ACHN (cell line): ENCODE data around the gene CKS1B.
"Not testable (repeated sequence)": the region's sequence is repeated elsewhere in the genome, so short reads cannot be mapped to it uniquely, and the experiment has no call there.

Source experiments
- DNase-seq: peaks from one replicate; pipeline ENCODE4 v3.0.0-alpha.2; 2015
- in situ Hi-C: cut with HindIII; loops from 2 replicates; pipeline ENCODE4 v1.10.0; 2017; ENCODE audit warnings: low sequenced_read_pairs, low pct_ligation_motif_present, low pct_unique_long_range_greater_than_20kb

Gene CKS1B

DNA sequence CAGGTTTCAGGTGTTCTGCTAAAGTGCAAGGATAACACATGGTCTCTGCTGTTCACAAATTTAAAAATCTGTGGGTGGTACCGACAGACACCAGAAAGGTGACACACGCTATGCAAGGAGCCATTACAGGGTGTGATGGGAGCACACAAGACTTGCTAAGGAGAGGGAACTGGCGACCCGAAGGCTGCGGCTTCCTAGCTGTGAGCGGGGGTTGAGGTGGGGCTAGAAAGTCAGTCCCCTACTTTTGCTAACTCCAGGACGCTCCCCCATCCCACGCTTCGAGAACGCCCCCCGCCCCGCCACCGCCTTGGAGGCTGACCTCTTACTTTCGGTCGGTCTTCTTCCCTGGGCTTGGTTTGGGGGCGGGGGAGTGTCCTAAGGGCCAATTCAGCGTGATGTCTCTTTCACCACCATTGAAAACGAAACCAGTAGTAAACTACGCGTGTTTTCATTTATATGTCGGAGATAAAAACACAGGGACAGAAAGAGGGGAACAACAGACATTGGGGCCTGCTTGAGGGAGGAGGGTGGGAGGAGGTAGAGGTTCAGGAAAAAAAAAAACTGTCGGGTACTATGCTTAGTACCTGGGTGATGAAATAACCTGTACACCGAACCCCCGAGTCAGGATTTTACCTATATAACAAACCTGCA, 1.1 kb downstream of the CKS1B start:
- DNase-seq: peak; percentile 75
- in situ Hi-C loops: no loop called here

DNA sequence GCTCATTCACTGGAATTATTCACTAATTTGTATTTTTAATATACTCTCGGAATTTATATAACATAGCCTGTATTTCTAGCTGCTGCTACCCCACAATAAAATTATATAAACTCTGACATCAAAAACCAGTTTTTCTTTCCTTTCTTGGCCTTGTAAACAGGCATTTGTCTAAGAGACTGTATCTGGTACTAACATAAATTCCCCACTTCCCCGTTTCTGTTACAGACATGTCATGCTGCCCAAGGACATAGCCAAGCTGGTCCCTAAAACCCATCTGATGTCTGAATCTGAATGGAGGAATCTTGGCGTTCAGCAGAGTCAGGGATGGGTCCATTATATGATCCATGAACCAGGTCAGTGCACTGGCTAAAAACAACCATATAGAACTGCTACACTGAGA, 3.3 kb downstream of the CKS1B start:
- in situ Hi-C loops, DNase-seq: not testable (repeated sequence)

DNA sequence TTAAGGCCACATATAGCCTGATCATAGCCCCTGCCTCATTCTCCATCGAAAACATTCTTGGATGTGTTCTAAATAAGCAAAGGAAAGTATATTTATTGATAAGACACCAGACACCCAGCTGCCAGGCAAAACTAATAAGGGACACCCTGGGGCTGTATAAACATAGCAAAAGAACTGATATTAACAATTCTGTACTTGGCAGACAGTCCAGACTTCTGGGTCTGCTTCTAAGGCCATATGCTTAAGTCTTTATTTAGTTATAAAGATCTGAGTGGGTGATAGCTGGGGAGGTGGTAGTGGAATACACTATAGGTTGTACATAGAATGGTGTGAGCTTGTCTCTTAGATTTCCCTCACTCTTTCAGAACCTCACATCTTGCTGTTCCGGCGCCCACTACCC, 3.9 kb downstream of the CKS1B start:
- in situ Hi-C loops: no loop called here
- DNase-seq: no peak

DNA sequence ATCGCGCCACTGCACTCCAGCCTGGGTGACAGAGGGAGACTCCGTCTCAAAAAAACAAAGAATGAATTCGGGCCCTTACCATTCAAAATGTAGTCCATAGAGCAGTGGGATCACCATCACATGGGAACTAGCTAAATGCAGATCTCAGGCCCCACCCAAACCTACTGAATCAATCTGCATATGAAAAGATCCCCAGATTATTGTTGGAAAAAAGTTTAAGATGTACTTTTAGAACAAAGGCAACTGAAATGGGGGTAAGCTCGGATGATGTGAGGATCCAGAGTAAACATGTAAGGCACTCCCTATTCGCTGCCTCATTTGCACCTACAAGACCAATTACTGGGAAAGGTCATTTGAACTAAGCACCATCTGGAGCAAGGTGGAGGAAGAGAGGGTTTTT, 7.9 kb downstream of the CKS1B start:
- in situ Hi-C loops: no loop called here
- no peak for DNase-seq

DNA sequence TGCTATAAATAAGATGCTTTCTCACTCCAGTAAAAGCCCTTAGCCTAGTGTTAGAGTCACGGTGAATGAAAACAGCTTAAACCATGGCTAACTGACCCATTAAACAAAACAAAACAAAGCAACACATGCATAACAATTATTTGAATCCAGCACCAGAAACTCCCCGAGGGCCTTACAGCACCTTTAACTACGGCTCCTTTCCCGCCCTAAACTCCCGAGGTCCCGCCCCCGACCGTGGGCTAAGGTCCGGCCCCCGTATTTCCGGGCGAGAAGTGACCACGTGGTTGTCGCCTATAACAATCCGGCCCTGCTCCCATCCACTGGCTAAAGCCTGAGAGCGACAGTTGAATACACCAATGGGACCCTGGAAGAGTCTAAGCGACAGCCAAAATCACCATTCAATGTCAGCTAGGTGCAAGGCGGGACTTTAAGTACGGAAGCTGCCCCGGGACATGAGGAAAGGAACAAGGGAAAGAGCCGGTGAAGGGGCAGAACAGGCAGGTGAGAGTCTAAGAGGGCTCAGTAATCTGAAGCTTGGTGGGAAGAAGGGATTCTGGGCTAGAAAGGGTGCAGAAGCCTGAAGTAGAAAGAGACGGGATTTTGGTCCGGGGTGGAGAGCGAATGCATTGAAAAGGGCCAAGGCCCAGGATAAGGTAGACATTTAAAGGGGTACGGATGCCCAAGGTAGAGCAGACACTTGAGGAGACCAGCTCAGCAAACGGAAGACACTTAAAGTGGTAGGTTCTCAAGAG, 8.6 kb downstream of the CKS1B start, which contains the start of gene FLAD1:
TSS of gene FLAD1 (plus strand) at position 448 of the 752 bp plus-strand sequence. CDS start 351 bp downstream, outside the sequence.
- peak; percentile 100 for DNase-seq
- in situ Hi-C loops: no loop called here

DNA sequence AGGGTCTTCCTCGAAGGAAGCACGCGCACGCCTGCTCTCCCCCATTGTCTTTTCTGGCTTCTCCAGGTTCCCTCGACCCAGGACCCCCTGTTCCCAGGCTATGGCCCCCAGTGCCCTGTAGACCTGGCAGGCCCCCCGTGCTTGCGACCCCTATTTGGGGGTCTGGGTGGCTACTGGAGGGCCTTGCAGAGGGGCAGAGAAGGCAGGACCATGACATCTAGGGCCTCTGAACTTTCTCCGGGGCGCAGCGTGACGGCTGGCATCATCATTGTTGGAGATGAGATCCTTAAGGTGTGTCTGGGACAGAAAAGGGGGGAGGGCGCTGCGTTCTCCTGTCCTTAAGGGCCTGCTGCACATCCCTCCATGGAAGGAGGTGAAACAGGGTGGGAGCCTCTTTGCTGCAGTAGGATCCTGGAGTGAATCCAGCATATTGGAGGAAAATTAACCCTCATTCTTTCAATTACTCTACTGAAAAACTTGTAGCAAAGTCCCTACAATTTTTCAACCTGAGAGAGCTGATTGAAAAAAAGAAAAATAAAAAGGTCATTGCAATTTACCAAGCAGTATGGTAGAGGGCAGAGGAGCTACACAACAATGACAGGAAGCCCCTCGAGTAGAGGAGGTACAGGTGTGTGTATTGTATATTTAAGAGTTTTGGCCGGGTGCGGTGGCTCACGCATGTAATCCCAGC, 9.4 kb downstream of the CKS1B start:
- no peak for DNase-seq
- in situ Hi-C loops: no loop called here

DNA sequence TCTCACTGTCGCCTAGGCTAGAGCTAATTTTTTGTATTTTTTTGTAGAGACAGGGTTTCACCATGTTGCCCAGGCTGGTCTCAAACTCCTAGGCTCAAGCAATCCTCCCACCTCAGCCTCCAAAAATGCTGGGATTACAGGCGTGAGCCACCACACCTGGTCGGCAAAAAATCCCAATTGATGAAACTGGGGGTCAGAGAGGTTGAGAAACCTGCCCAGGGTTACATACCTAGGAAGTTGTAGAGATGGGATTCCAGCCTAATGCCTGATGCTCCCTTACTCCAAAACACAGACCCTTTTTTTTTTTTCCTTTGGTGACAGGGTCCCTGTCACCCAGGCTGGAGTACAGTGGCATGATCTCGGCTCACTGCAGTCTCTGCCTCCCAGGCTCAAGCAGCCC, 12.3 kb downstream of the CKS1B start:
- DNase-seq, in situ Hi-C loops: not testable (repeated sequence)

DNA sequence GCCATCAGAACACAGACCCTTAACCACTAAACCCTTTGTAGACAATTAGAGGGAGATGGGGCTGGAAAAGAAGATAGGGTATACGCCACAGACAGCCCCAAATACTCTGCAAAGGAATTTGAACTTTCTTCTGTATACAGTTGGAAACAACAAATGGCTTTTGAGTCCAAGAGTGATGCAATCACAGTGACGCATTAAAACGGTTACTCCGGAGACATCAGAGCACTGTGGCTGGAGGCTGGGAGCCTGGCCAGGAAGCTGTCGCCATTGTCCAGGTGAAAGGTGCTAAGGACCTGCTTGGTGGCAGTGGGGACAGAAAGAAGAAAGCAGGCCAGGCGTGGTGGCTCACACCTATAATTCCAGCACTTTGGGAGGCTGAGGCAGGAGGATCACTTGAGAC, 12.8 kb downstream of the CKS1B start:
- in situ Hi-C loops: no loop called here
- no peak for DNase-seq

DNA sequence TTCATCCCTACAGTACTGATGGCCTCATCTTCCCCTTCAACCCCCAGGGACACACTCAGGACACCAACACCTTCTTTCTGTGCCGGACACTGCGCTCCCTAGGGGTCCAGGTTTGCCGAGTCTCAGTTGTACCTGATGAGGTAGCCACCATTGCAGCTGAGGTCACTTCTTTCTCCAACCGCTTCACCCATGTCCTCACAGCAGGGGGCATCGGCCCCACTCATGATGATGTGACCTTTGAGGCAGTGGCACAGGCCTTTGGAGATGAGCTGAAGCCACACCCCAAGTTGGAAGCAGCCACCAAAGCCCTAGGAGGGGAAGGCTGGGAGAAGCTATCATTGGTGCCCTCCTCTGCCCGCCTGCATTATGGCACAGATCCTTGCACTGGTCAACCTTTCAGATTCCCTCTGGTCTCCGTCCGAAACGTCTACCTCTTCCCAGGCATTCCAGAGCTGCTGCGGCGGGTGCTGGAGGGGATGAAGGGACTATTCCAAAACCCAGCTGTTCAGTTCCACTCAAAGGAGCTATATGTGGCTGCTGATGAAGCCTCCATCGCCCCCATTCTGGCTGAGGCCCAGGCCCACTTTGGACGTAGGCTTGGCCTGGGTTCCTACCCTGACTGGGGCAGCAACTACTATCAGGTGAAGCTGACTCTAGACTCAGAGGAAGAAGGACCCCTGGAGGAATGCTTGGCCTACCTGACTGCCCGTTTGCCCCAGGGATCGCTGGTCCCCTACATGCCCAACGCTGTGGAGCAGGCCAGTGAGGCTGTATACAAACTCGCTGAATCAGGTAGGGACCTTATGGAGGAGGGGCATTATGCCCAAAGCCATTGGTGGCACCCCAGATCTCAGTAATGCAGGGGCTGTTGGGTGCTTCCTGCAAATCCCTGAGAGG, 13.8 kb downstream of the CKS1B start:
- in situ Hi-C loops: no loop called here
- DNase-seq: no peak

DNA sequence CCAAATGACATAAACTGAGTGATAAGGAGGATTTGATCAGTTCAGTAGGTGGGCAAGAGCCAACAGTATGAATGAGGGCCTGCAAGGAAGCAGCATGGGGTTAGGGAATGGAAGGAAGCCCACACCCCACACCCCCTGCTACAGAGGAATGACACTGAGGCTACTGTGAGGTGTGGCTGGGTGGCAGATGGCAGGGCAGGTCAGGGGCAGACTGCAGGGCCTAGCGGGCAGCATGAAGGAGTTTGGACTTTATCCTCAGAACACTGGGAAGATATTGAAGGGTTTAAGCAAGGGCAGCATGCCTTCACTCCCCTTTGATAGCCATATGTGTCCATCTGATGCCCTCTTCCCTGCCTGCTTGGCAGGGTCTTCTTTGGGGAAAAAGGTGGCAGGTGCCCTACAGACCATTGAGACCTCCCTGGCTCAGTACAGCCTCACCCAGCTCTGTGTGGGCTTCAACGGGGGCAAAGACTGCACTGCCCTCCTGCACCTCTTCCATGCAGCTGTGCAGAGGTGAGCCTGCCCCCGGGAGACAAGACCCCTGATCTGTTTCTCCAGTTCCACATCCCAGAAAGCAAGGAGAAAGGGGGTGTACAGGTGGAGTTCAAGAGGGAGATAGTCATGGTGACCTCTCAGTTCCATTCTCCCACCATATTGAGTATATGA, 14.8 kb downstream of the CKS1B start:
- in situ Hi-C loops: no loop called here

DNA sequence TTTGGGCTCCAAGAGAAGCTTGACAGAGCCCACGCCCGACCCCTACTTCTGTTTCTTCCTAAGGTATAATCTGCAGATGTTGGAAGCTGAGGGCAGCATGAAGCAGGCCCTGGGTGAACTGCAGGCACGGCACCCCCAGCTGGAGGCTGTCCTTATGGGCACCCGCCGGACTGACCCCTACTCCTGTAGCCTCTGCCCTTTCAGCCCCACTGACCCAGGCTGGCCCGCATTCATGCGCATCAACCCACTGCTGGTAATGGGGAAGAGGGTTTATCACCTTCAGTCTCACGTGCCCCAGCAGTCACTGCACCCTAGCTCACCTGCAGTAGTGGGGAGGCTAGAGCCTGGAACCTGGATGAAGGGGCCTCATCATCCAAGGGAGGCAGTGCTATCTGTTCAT, 15.8 kb downstream of the CKS1B start:
- in situ Hi-C loops: no loop called here
- DNase-seq: no peak

More for the DNA sequence above, 14.8 kb downstream of the CKS1B start:
- DNase-seq: no peak

DNA sequence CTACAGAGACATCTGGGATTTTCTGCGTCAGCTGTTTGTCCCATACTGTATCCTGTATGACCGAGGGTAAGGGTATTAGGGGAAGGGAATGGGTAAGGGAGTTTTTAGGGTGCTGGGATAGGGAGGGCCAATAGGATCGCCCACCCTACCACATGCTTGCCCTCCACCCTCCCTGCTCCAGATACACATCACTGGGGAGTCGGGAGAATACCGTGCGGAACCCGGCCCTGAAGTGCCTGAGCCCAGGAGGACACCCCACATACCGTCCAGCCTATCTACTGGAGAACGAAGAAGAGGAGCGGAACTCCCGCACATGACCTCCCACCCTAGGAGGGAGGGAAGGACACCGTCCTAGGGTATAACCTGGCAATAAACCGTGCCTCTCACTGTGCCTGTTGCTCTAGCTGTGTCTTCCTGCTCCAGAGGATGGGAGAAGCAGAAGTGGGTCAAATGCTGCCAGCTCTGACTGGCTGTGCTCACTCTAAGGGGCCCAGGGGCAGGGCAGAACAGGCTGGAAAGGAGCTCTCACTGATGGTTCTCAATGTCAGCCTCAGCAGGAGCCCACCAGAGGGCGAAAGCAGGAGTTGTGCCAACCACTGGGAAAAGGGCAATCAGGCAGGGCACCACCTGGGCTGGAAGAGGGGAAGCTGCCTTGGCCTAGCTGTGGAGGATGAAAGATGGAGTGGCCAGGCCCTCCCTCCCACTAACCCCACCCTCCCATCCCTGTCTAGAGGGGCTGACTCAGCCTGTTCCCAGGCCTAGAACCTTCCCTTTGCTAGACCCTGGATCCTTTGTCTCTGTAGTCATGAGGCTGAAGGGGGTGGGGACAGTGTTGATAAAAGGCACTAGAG, 18.5 kb downstream of the CKS1B start:
- in situ Hi-C loops: no loop called here
- peak; percentile 57 for DNase-seq

DNA sequence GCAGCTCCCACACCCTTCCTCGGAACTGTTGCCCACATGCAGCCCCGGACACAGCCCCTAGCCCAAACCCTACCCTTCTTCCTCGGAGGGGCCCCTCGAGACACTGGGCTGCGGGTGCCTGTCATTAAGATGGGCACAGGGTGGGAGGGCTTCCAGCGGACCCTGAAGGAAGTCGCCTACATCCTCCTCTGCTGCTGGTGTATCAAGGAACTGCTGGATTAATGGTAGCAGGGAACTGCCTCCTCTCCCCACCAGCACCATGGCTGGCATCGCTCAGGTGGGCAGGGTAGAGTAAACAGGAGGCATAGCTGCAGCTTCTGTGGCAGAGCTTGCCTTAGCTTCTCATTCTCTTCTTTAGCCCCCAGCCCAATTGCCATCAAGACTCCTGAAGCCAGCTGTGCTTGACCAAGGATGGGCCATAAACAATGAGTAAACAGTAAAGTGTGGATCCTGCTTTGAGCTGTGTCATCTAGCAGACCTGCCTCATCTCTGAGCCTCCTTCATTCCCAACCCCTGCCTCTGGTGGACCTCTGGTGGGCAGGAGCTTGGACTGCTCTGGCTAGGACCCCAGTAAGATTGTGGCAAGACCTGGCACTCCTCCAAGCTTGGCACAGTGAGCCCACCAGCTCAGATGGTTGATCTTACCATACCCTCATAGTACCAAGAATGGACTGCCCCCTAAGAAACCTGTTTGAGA, 19.2 kb downstream of the CKS1B start, which contains the start of gene LENEP:
TSS of gene LENEP (plus strand) at position 15 of the 697 bp plus-strand sequence. CDS start at position 37, 22 bp downstream.
- in situ Hi-C loops: no loop called here
- DNase-seq: no peak

DNA sequence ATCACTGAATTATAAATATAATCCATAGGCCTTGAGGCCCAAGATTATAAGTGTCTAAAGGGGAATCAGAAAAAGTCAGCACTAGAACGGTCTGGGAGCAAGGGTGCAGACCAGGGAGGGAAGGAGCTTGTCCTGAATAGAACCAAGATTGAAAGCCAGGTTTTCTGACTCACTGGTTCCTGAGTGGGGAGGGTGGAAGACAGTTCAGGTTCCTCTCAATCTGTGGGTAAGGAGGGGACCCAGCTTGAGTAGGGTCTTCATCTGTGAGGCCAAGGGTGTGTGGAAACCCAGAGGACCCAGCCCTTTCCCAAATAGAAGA, 19.7 kb downstream of the CKS1B start:
- in situ Hi-C loops: no loop called here
- no peak for DNase-seq

DNA sequence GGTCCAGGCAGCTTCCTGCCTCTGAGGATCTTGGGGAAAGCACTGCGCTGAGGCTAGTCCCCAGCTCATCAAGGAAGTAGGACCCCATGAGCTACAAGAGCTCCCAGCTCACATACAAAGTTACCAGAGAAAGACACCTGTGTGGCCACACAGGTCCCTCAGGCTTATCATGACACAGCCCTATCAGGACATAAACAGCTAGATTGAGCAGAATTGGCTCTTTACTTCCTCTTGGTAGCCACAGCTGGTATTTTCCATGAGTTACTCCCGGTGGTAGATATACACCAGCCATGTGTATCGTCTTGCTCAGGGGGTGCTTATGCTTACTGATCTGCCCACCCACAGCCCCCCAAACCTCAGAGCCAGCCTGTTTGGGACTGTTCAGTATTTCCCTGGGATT, 20.1 kb downstream of the CKS1B start:
- in situ Hi-C loops: no loop called here
- DNase-seq: no peak

DNA sequence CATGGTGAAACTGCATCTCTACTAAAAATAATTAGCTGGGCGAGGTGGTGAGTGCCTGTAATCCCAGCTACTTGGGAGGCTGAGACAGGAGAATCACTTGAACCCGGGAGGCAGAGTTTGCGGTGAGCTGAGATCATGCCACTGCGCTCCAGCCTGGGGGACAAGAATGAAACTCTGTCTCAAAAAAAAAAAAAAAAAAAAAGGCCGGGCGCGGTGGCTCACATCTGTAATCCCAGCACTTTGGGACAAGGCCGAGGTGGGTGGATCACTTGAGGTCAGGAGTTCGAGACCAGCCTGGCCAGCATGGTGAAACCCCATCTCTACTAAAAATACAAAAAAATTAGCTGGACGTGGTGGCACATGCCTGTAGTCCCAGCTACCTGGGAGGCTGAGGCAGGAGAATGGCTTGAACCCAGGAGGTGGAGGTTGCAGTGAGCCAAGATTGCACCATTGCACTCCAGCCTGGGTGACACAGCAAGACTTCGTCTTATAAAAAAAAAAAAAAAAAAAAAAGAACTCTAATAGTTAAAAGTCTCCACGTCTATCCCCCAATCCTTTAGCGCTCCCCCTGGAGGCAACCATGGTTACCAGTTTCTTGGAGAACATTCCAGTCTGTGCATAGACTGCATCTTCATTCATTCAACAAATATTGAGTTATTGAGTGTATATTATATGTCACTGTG, 21.0 kb downstream of the CKS1B start:
- DNase-seq: peak; percentile 83
- in situ Hi-C loops: not testable (repeated sequence)
